Middle frontal gyrus (tissue), 1 donor: ENCODE results near the gene MLH3.

ENCODE experiments used
- DNase-seq: peaks from one replicate; pipeline ENCODE4 v3.0.0-alpha.2; 2015; ENCODE audit warnings: low spot score; ENCODE audit errors: extremely low spot score

MLH3 gene

GRCh38 chr14:74985028-74985310 is 66.3 kb downstream of the MLH3 start:
- no peak for DNase-seq

GRCh38 chr14:74984236-74985027 is 66.8 kb downstream of the MLH3 start:
- DNase-seq = no peak

- DNase-seq = no peak
Measured at GRCh38 chr14:74983343-74983742, 67.9 kb downstream of the MLH3 start.

DNA sequence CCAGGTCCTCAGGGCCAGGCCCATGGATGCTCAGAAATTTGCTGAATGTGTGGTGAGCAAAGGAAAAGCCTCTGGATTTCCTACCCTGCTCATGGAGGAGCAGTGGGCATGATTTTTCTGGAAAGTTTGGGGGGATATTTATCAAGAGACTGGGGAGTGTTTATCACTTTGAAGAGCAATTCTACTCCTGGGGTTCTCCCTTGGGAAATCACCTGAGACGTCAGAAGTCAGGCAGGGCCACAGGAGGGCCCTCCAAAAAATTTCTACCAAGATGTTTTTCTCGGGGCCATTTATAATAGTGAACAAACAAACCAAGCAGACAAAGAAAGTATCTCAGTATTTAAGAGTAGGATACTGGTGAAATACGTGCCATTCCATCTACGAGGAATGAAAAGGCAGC is 68.6 kb downstream of the MLH3 start:
- no peak for DNase-seq

- no peak for DNase-seq
Measured at GRCh38 chr14:74981833-74982232, 69.4 kb downstream of the MLH3 start.

DNA sequence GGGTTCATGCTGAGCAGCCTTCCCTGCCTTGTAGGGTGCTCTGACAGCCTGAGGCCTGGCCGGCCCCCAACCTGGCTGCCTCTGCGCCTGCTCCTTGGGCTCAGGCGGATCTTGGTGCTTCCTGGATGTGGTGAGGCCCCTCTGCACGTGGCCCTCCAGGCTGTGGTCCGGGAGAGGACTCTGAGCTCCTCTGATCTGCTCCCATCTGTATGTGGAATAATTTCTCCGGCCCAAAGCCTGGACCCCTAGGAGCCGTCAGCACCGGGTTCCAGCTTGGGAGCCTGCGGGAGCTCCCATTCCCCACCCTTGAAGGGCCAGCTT is 69.8 kb downstream of the MLH3 start:
- no peak for DNase-seq

- DNase-seq = no peak
Measured at GRCh38 chr14:74980731-74981461, 70.4 kb downstream of the MLH3 start.

DNA sequence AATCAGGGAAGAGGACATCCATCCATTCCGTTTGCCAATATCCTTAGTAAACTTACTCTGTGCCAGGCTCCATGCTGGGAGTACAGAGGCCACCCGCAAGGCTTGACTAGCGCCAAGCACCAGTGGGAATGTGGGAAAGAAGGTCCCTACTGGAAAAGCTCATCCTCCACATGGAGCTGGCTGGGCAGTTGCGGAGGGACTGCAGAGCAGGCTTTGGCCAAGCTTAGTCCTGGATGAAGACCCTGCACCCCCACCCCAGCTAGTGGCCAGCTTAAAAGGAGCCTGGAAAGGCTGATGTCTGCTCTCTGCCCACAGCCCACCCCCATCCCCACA is 70.9 kb downstream of the MLH3 start:
- DNase-seq = no peak

DNA sequence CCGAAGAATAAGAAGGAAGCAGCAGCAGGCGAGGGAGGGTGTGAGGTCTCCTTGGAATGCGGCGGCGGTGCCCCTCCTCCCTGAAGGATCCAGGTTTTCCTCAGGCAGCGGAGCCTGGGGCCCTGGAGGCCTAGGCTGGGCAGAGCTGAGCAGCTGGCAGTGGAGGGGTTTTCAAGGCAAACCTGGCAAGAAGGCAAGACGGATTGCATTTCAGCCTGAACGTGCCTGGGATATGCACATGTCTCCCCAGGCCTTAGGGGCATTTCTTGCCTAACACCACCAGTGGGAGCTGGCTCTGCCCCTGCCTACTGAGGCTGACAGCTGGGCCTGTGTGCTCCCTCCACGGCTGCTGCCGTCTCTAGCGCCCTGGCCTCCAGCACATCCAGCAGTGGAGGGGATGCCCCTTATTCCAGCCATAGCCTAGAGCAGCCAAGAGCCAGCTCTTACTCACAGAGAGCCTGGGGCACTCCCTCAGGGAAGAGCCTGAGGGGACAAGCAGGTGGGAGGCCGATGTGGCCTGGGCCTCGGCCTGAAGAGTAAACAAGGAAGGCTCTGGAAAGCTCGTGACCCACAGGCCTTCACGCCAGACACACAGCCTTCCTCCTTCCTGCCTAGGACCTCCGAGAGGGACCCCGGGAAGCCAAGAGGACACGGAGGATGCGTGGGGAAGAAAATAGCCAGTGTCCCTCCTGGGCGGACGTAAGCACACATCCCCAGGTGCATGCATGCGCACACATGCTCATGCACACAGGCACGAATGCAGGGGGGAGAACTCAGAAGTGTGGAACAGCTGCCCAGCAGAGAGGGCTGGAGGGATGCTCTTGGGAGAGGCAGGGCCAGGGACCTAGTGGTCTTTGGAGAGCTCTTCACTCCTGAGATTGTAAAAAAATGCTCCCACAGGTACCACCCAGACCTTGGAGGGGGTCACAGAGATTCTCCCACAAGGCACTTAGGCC is 71.5 kb downstream of the MLH3 start:
- no peak for DNase-seq

GRCh38 chr14:74979029-74979428 is 72.2 kb downstream of the MLH3 start:
- no peak for DNase-seq

DNA sequence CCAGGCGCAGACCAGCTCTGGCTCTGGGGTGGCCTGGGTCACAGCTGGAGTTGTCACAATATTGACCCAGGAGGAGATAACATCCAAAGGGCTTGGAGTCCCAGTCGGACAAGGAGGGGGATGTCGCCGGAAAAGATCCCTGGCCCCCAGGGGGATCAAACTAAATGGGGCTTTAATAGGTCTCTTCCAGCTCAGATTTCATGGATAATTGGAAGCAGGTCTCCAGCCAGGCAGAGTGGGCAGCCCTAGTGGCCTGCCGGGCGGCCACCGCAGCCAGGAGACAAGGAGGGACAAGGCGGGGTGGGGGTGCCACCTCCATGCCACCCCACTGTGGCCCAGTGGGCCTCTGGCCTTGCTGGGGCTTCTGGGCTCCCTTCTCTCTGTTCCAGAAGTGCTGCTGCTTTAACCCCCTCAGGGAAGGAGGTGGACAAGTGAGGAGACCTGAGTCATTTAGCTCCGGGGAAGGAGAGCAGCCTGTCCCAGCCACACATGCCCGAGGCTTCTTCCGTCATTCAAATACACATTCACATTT is 72.8 kb downstream of the MLH3 start:
- no peak for DNase-seq

DNA sequence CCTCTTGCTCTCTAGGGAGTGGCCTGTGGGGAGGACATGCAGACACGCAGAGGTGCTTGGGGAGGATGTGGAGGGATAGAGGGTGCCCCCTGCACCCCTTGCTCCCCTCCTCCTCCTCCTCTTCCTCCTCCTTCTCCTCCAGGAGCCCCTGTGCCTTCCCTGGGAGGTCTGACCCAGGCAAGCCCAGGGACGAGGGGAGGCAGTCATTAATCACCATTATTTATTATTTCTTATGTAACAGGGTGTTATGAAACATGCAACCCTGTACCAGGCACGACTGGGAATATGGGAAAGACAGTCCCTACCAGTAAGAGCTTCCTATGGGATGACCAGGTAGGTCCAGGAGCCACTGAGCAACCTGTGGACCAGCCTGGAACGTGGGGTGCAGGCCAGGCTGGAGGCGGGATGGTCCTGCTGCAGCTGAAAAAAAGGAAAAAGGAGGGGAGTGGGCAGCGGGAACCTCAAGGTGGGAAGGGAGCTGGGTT is 73.3 kb downstream of the MLH3 start:
- no peak for DNase-seq

GRCh38 chr14:74977164-74977900 is 73.9 kb downstream of the MLH3 start:
- no peak for DNase-seq

- no peak for DNase-seq
Measured at GRCh38 chr14:74976264-74977113, 74.8 kb downstream of the MLH3 start.

- no peak for DNase-seq
Measured at GRCh38 chr14:74975059-74975810, 76.0 kb downstream of the MLH3 start.

- DNase-seq = no peak
Measured at GRCh38 chr14:74974364-74975058, 76.8 kb downstream of the MLH3 start.

GRCh38 chr14:74973905-74974363 is 77.3 kb downstream of the MLH3 start:
- no peak for DNase-seq

DNA sequence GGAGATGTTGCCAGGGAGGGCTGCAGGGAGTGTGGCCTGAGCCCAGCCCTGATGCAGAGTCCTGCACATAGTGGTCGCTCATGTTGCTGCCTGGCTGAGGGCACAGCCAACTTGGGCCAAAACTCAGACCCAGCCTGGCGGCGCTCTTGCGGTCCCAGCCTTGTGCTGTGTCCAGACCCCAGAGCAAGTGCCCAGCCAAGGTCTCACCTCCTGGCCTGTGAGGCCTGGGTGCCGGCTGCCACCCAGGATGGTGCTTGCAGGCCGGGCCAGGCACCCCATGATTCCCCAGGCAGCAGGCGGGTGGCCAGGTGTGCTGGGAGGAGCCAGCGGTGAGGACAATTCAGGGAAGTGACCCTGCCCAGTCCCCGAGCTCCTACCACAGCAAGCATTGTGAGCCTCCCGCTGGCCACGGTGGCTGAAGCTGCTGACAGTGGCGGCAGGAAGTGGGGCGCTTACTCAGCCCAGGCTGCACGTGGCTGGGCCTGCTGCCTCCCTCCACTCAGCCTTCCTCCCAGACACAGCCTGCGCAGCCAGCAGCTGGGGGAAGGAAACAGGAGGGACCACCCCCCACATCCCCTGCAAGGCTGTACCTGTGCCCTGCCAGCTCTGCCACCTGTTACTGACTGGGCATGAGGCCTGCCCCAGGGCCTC is 78.1 kb downstream of the MLH3 start:
- DNase-seq = no peak
